Activated CD4-positive, CD25-positive, alpha-beta regulatory T cell (primary cell): ENCODE measurements around the gene CACNA1B.

Source experiments
- DNase-seq, 4 experiments: peaks; one replicate each; lab custom pipeline; 2025; lab: John Stamatoyannopoulos, UW

CACNA1B gene

GRCh38 chr9:137967280-137967953 is 89.8 kb downstream of the CACNA1B start:
- DNase-seq: no peak

- no peak for DNase-seq
Observed at GRCh38 chr9:137968235-137968634, 90.7 kb downstream of the CACNA1B start.

GRCh38 chr9:137969008-137969407 is 91.4 kb downstream of the CACNA1B start:
- no peak for DNase-seq

- DNase-seq: no peak
Observed at GRCh38 chr9:137969685-137970084, 92.1 kb downstream of the CACNA1B start.

- DNase-seq: no peak
Observed at GRCh38 chr9:137970098-137970497, 92.5 kb downstream of the CACNA1B start.

GRCh38 chr9:137970686-137971476 is 93.3 kb downstream of the CACNA1B start:
- no peak for DNase-seq

GRCh38 chr9:137971477-137972138 is 94.0 kb downstream of the CACNA1B start:
- no peak for DNase-seq

- DNase-seq: no peak
Observed at GRCh38 chr9:137972355-137972987, 94.9 kb downstream of the CACNA1B start.

- DNase-seq: no peak
Observed at GRCh38 chr9:137972988-137973470, 95.4 kb downstream of the CACNA1B start.

- no peak for DNase-seq
Observed at GRCh38 chr9:137973829-137974416, 96.3 kb downstream of the CACNA1B start.

GRCh38 chr9:137974746-137975526 is 97.4 kb downstream of the CACNA1B start:
- DNase-seq: no peak

GRCh38 chr9:137975527-137975913 is 97.9 kb downstream of the CACNA1B start:
- DNase-seq: no peak

GRCh38 chr9:137975936-137976565 is 98.5 kb downstream of the CACNA1B start:
- no peak for DNase-seq

- DNase-seq: no peak
Observed at GRCh38 chr9:137977571-137978261, 100.1 kb downstream of the CACNA1B start.

GRCh38 chr9:137978262-137978714 is 100.7 kb downstream of the CACNA1B start:
- no peak for DNase-seq

- DNase-seq: no peak
Observed at GRCh38 chr9:137982200-137982599, 104.6 kb downstream of the CACNA1B start.

- DNase-seq: no peak
Observed at GRCh38 chr9:137984005-137984404, 106.4 kb downstream of the CACNA1B start.

GRCh38 chr9:137984520-137985257 is 107.1 kb downstream of the CACNA1B start:
- no peak for DNase-seq

GRCh38 chr9:137985637-137986071 is 108.1 kb downstream of the CACNA1B start:
- no peak for DNase-seq
